Mucosa of rectum (tissue), 2 donors: ENCODE measurements around the gene ERBB2.

ENCODE experiments used
- H3K27ac ChIP-seq, 2 donors: one replicate each; pipeline ENCODE4 v1.7.0; 2013; ENCODE audit warnings: inconsistent platforms in 2 of 2, low read depth in 2 of 2, low read length in 2 of 2
- H3K27me3 ChIP-seq, 2 donors: one replicate each; pipeline ENCODE4 v1.7.0; 2013; ENCODE audit warnings: low read length in 2 of 2; ENCODE audit not compliant: control insufficient read depth in 2 of 2, insufficient read depth in 2 of 2
- H3K36me3 ChIP-seq, 2 donors: one replicate each; pipeline ENCODE4 v1.7.0; 2013; ENCODE audit warnings: low read length in 2 of 2; ENCODE audit not compliant: control insufficient read depth in 2 of 2, insufficient read depth in 2 of 2
- H3K4me1 ChIP-seq, 2 donors: one replicate each; pipeline ENCODE4 v1.7.0; 2013; ENCODE audit warnings: low read length in 2 of 2, mild to moderate bottlenecking in 1 of 2; ENCODE audit not compliant: control insufficient read depth in 2 of 2, insufficient read depth in 2 of 2
- H3K4me3 ChIP-seq, 2 donors: one replicate each; pipeline ENCODE4 v1.7.0; 2013; ENCODE audit warnings: low read length in 2 of 2
- H3K9ac ChIP-seq, 2 donors: one replicate each; pipeline ENCODE4 v1.7.0; 2013; ENCODE audit warnings: low read length in 2 of 2, low read depth in 1 of 2, mild to moderate bottlenecking in 1 of 2
- H3K9me3 ChIP-seq, 2 donors: one replicate each; pipeline ENCODE4 v1.7.0; 2013; ENCODE audit warnings: low read length in 2 of 2; ENCODE audit not compliant: control insufficient read depth in 2 of 2
- donor health status: healthy.
- donor health status: Normal muscosa, but diverticular disease.

ERBB2 gene

GRCh38 chr17:39699818-39700147 is at the start of gene ERBB2:
Gene ERBB2 (plus strand): TSS chr17:39700064. CDS start chr17:39700239, 175 bp downstream.
- Histone ChIP-seq H3K4me3 (peak within 1 kb of the TSS; percentile 83 to 93), H3K27me3 (no peaks in the 10 kb centered on the region), H3K4me1 (peaks cover 38 to 47% of the 10 kb centered on the region in 2 donors), H3K9me3 (no peaks in the 10 kb centered on the region), H3K9ac (peak within 1 kb of the TSS; percentile 82 to 92), H3K27ac (peak within 1 kb of the TSS; percentile 93 to 95), H3K36me3 (peaks cover 0 to 3% of the 10 kb centered on the region in 2 donors)

- H3K36me3 ChIP-seq, result peaks cover 4 to 11% of the 10 kb centered on the region in 2 donors
Observed at GRCh38 chr17:39650121-39650579, 49.7 kb upstream of the ERBB2 start.

GRCh38 chr17:39651923-39652586 is 47.8 kb upstream of the ERBB2 start:
- no peak overlapping the region for H3K4me3 ChIP-seq
- H3K9ac ChIP-seq, result peak overlapping the region in 1 of 2 donors; percentile 41
- peaks cover 8 to 15% of the 10 kb centered on the region in 2 donors for H3K36me3 ChIP-seq
- peaks cover 26 to 31% of the 10 kb centered on the region in 2 donors for H3K4me1 ChIP-seq
- peak overlapping the region; percentile 71 to 83 for H3K27ac ChIP-seq
- H3K27me3 ChIP-seq, result no peaks in the 10 kb centered on the region
- H3K9me3 ChIP-seq, result no peaks in the 10 kb centered on the region

More at GRCh38 chr17:39650121-39650579, 49.7 kb upstream of the ERBB2 start:
- no peaks in the 10 kb centered on the region for H3K27me3 ChIP-seq
- H3K4me1 ChIP-seq, result peaks cover 26 to 33% of the 10 kb centered on the region in 2 donors
- H3K9ac ChIP-seq, result no peak overlapping the region
- H3K27ac ChIP-seq, result no peak overlapping the region
- no peak overlapping the region for H3K4me3 ChIP-seq
- no peaks in the 10 kb centered on the region for H3K9me3 ChIP-seq

- peaks cover 11 to 19% of the 10 kb centered on the region in 2 donors for H3K36me3 ChIP-seq
- peak overlapping the region in 1 of 2 donors; percentile 41 for H3K9ac ChIP-seq
- peaks cover 26 to 31% of the 10 kb centered on the region in 2 donors for H3K4me1 ChIP-seq
- no peaks in the 10 kb centered on the region for H3K27me3 ChIP-seq
- peak overlapping the region; percentile 71 to 83 for H3K27ac ChIP-seq
- no peak overlapping the region for H3K4me3 ChIP-seq
- no peaks in the 10 kb centered on the region for H3K9me3 ChIP-seq
Observed at GRCh38 chr17:39652587-39653315, 47.1 kb upstream of the ERBB2 start.

- Histone ChIP-seq H3K27me3 (no peaks in the 10 kb centered on the region), H3K27ac (peak overlapping the region; percentile 71 to 83), H3K9me3 (no peaks in the 10 kb centered on the region), H3K4me1 (peaks cover 26 to 31% of the 10 kb centered on the region in 2 donors), H3K4me3 (no peak overlapping the region), H3K9ac (peak overlapping the region in 1 of 2 donors; percentile 41), H3K36me3 (peaks cover 16 to 24% of the 10 kb centered on the region in 2 donors)
Observed at GRCh38 chr17:39653316-39653661, 46.6 kb upstream of the ERBB2 start.

GRCh38 chr17:39653662-39654331 is 46.1 kb upstream of the ERBB2 start:
- Histone ChIP-seq H3K9me3 (no peaks in the 10 kb centered on the region), H3K27ac (peak overlapping the region; percentile 71 to 83), H3K4me1 (peaks cover 26 to 31% of the 10 kb centered on the region in 2 donors), H3K9ac (peak overlapping the region in 1 of 2 donors; percentile 41), H3K27me3 (no peaks in the 10 kb centered on the region), H3K4me3 (no peak overlapping the region), H3K36me3 (peaks cover 22 to 28% of the 10 kb centered on the region in 2 donors)

GRCh38 chr17:39655105-39655504 is 44.8 kb upstream of the ERBB2 start:
- no peaks in the 10 kb centered on the region for H3K27me3 ChIP-seq
- peaks cover 22 to 34% of the 10 kb centered on the region in 2 donors for H3K36me3 ChIP-seq
- no peak overlapping the region for H3K9ac ChIP-seq
- peaks cover 26 to 31% of the 10 kb centered on the region in 2 donors for H3K4me1 ChIP-seq
- H3K27ac ChIP-seq, result no peak overlapping the region
- no peak overlapping the region for H3K4me3 ChIP-seq
- H3K9me3 ChIP-seq, result no peaks in the 10 kb centered on the region

GRCh38 chr17:39658346-39658745 is 41.5 kb upstream of the ERBB2 start:
- Histone ChIP-seq H3K9me3 (no peaks in the 10 kb centered on the region), H3K4me1 (peaks cover 17 to 22% of the 10 kb centered on the region in 2 donors), H3K4me3 (no peak overlapping the region), H3K36me3 (peaks cover 35 to 51% of the 10 kb centered on the region in 2 donors), H3K9ac (no peak overlapping the region), H3K27me3 (no peaks in the 10 kb centered on the region), H3K27ac (no peak overlapping the region)

- Histone ChIP-seq H3K36me3 (peaks cover 35 to 51% of the 10 kb centered on the region in 2 donors), H3K4me1 (peaks cover 15 to 20% of the 10 kb centered on the region in 2 donors), H3K9ac (no peak overlapping the region), H3K27me3 (no peaks in the 10 kb centered on the region), H3K4me3 (no peak overlapping the region), H3K27ac (peak overlapping the region in 1 of 2 donors; percentile 44), H3K9me3 (no peaks in the 10 kb centered on the region)
Observed at GRCh38 chr17:39658760-39659159, 41.1 kb upstream of the ERBB2 start.
